H9 (cell line): ENCODE data around the gene DCUN1D2. TPM values are rescaled to one million over a fixed set of nuclear protein-coding genes. Genes with fewer than 3 reads are reported as not detected.

Experiments
- DNase-seq: peaks from one replicate; pipeline ENCODE4 v3.0.0-alpha.2; 2017
- H2AFZ ChIP-seq: one replicate; pipeline ENCODE4 v1.6.1; 2013; ENCODE audit warnings: mild to moderate bottlenecking, low read length, control low read depth, moderate library complexity
- H2AK5ac ChIP-seq: 2 replicates; pipeline ENCODE4 v1.6.1; 2013; ENCODE audit warnings: low read length, control low read depth, mixed read lengths; ENCODE audit not compliant: insufficient read length
- H2BK120ac ChIP-seq: one replicate; pipeline ENCODE4 v1.6.1; 2013; ENCODE audit warnings: low read depth, mild to moderate bottlenecking, low read length, control low read depth, inconsistent platforms; ENCODE audit not compliant: poor library complexity, severe bottlenecking
- H2BK12ac ChIP-seq: 2 replicates; pipeline ENCODE4 v1.6.1; 2013; ENCODE audit warnings: low read length, control low read depth, mixed read lengths, low read depth; ENCODE audit not compliant: insufficient read length
- H2BK15ac ChIP-seq: 2 replicates; pipeline ENCODE4 v1.6.1; 2013; ENCODE audit warnings: low read depth, low read length, control low read depth
- H2BK20ac ChIP-seq: one replicate; pipeline ENCODE4 v1.6.1; 2013; ENCODE audit warnings: low read depth, mild to moderate bottlenecking, low read length, control low read depth, inconsistent platforms; ENCODE audit not compliant: poor library complexity, severe bottlenecking
- H2BK5ac ChIP-seq: 2 replicates; pipeline ENCODE4 v1.6.1; 2013; ENCODE audit warnings: low read length, control low read depth, mixed read lengths; ENCODE audit not compliant: insufficient read length
- H3K14ac ChIP-seq: 2 replicates; pipeline ENCODE4 v1.6.1; 2013; ENCODE audit warnings: low read length, control low read depth; ENCODE audit not compliant: insufficient read depth
- H3K18ac ChIP-seq: 2 replicates; pipeline ENCODE4 v1.6.1; 2013; ENCODE audit warnings: low read depth, mild to moderate bottlenecking, mixed read lengths, low read length, control low read depth; ENCODE audit not compliant: insufficient read length
- H3K23ac ChIP-seq: 2 replicates; pipeline ENCODE4 v1.6.1; 2013; ENCODE audit warnings: low read length, control low read depth, mixed read lengths, low read depth; ENCODE audit not compliant: insufficient read length
- H3K23me2 ChIP-seq: 2 replicates; pipeline ENCODE4 v1.6.1; 2013; ENCODE audit warnings: low read depth, mild to moderate bottlenecking, mixed read lengths, low read length, control low read depth; ENCODE audit not compliant: insufficient read length, poor library complexity, severe bottlenecking
- H3K27ac ChIP-seq: 2 replicates; pipeline ENCODE4 v1.5.1; 2013; ENCODE audit warnings: low read length, control low read depth, mixed read lengths, low read depth; ENCODE audit not compliant: insufficient read length
- H3K27me3 ChIP-seq: 2 replicates; pipeline ENCODE4 v1.6.1; 2013; ENCODE audit warnings: low read length, control low read depth, inconsistent platforms; ENCODE audit not compliant: insufficient read depth
- H3K4ac ChIP-seq: 2 replicates; pipeline ENCODE4 v1.6.1; 2013; ENCODE audit warnings: low read depth, mild to moderate bottlenecking, control low read depth, inconsistent platforms, low read length, moderate library complexity
- H3K4me1 ChIP-seq: 2 replicates; pipeline ENCODE4 v1.6.1; 2013; ENCODE audit warnings: low read length, control low read depth, inconsistent platforms; ENCODE audit not compliant: insufficient read depth
- H3K4me2 ChIP-seq: 2 replicates; pipeline ENCODE4 v1.6.1; 2013; ENCODE audit warnings: low read length, control low read depth, mixed read lengths; ENCODE audit not compliant: insufficient read length, insufficient read depth
- H3K56ac ChIP-seq: 2 replicates; pipeline ENCODE4 v1.6.1; 2013; ENCODE audit warnings: low read depth, mild to moderate bottlenecking, mixed read lengths, low read length, control low read depth; ENCODE audit not compliant: insufficient read length
- H3K79me1 ChIP-seq: 2 replicates; pipeline ENCODE4 v1.6.1; 2013; ENCODE audit warnings: low read depth, mild to moderate bottlenecking, moderate library complexity, low read length, control low read depth, inconsistent platforms; ENCODE audit not compliant: insufficient read depth, poor library complexity, severe bottlenecking
- H3K79me2 ChIP-seq: 2 replicates; pipeline ENCODE4 v1.6.1; 2013; ENCODE audit warnings: low read length, control low read depth, inconsistent platforms; ENCODE audit not compliant: insufficient read depth
- H3K9ac ChIP-seq: 2 replicates; pipeline ENCODE4 v1.6.1; 2013; ENCODE audit warnings: low read length, control low read depth, mixed read lengths; ENCODE audit not compliant: insufficient read length; ENCODE audit errors: extremely low read depth
- H3K9me3 ChIP-seq: one replicate; pipeline ENCODE4 v1.6.1; 2013; ENCODE audit warnings: low read depth, low read length, inconsistent platforms; ENCODE audit not compliant: control insufficient read depth
- H3T11ph ChIP-seq: one replicate; pipeline ENCODE4 v1.6.1; 2013; ENCODE audit warnings: mild to moderate bottlenecking, low read length, control low read depth, inconsistent platforms
- H4K20me1 ChIP-seq: one replicate; pipeline ENCODE4 v1.6.1; 2013; ENCODE audit not compliant: control insufficient read depth, insufficient read length, insufficient read depth
- H4K5ac ChIP-seq: 2 replicates; pipeline ENCODE4 v1.6.1; 2013; ENCODE audit warnings: low read depth, mild to moderate bottlenecking, mixed read lengths, low read length, control low read depth; ENCODE audit not compliant: insufficient read length
- H4K8ac ChIP-seq: replicated peaks from 2 replicates; pipeline ENCODE4 v1.6.1; 2013; ENCODE audit warnings: low read length, control low read depth, mixed read lengths, low read depth; ENCODE audit not compliant: insufficient read length
- H4K91ac ChIP-seq: 2 replicates; pipeline ENCODE4 v1.6.1; 2013; ENCODE audit warnings: low read depth, mild to moderate bottlenecking, moderate library complexity, mixed read lengths, low read length, control low read depth; ENCODE audit not compliant: insufficient read length
- H3K27ac Mint-ChIP-seq, 3 experiments: 2 replicates in 2 of 3; 3 replicates in 1 of 3; pipeline ENCODE4 v1.8.0; 2020 to 2021; ENCODE audit warnings: mixed read lengths in 3 of 3, mild to moderate bottlenecking in 1 of 3, moderate library complexity in 1 of 3
- H3K27me3 Mint-ChIP-seq: 2 replicates; pipeline ENCODE4 v1.8.0; 2021; ENCODE audit warnings: low read depth, mild to moderate bottlenecking, moderate library complexity, mixed read lengths
- H3K36me3 Mint-ChIP-seq, 3 experiments: 2 replicates in 2 of 3; 3 replicates in 1 of 3; pipeline ENCODE4 v1.8.0; 2020 to 2021; ENCODE audit warnings: low read depth in 3 of 3, mixed read lengths in 3 of 3; ENCODE audit not compliant: insufficient read depth in 1 of 3
- H3K4me1 Mint-ChIP-seq, 2 experiments: 2 replicates each; pipeline ENCODE4 v1.8.0; 2020; ENCODE audit warnings: mixed read lengths in 2 of 2
- H3K4me3 Mint-ChIP-seq, 2 experiments: 2 replicates in 1 of 2; 3 replicates in 1 of 2; pipeline ENCODE4 v1.8.0; 2020 to 2021; ENCODE audit warnings: mild to moderate bottlenecking in 2 of 2, mixed read lengths in 2 of 2, moderate library complexity in 1 of 2
- H3K9me3 Mint-ChIP-seq, 2 experiments: 2 replicates in 1 of 2; 3 replicates in 1 of 2; pipeline ENCODE4 v1.8.0; 2020; ENCODE audit warnings: mild to moderate bottlenecking in 2 of 2, mixed read lengths in 2 of 2, moderate library complexity in 1 of 2
- WGBS: extraction: QIAGEN DNeasy Blood & Tissue Kit; methylation state at CpG from one replicate; pipeline ENCODE4 v1.1.7; 2013; ENCODE audit warnings: missing lambda C conversion rate, low lambda C conversion rate, mixed read lengths; ENCODE audit not compliant: insufficient read length; ENCODE audit errors: extremely low coverage; 5-methylcytosine and 5-hydroxymethylcytosine counted together
- total RNA-seq: library from RNA; stranded (reverse); gene quantifications from 2 replicates; pipeline ENCODE4 v1.2.1, GENCODE V29; 2021
- TF ChIP-seq, protein P1 (sequence below): fragments of 200-600 bp; sonication (generic); conservative IDR thresholded peaks from 3 replicates; pipeline ENCODE4 v1.8.0; 2021; ENCODE audit warnings: antibody characterized with exemption, mild to moderate bottlenecking

The DCUN1D2 gene
- total RNA-seq, 1 experiment from 2014 or later: 36.8 TPM

DNA sequence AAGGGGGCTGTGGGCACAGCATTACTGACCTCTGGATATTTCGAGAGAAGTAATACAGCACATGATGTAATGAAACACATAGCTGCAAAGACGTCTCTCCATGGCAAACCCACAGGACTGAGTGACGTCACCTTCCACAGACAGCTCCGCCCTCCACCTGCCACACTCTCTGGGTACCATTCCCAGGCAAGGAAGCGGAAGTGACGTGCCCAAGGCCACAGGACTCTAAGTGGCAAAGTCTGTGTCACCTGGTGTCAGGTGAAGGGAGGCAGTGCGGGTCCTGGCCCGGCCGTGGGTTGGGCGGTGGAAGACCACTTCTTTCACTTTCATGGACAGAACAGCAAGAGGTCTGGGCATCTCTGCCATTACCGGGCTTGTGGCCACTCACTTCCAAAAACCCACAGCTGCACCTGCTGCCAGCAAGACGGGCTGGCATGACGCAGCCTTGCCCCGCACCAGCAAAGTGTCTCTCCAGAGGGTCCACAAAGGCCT is 30.4 kb downstream of the DCUN1D2 start:
- H3K4me1 ChIP-seq: no peaks in the 10 kb centered on the region
- no peaks in the 10 kb centered on the region for H4K20me1 ChIP-seq
- no peak overlapping the region for H2BK15ac ChIP-seq
- H3K4me1 Mint-ChIP-seq: peaks cover 4 to 5% of the 10 kb centered on the region in 2 experiments; a peak in 3 of 4 replicates
- H3K27ac ChIP-seq: no peak overlapping the region
- no peaks in the 10 kb centered on the region for H3K79me2 ChIP-seq
- no peaks in the 10 kb centered on the region for H3K9me3 ChIP-seq
- no peaks in the 10 kb centered on the region for H3K9me3 Mint-ChIP-seq
- H2BK20ac ChIP-seq: no peak overlapping the region
- H2AK5ac ChIP-seq: no peak overlapping the region
- TF ChIP-seq, protein P1, sequence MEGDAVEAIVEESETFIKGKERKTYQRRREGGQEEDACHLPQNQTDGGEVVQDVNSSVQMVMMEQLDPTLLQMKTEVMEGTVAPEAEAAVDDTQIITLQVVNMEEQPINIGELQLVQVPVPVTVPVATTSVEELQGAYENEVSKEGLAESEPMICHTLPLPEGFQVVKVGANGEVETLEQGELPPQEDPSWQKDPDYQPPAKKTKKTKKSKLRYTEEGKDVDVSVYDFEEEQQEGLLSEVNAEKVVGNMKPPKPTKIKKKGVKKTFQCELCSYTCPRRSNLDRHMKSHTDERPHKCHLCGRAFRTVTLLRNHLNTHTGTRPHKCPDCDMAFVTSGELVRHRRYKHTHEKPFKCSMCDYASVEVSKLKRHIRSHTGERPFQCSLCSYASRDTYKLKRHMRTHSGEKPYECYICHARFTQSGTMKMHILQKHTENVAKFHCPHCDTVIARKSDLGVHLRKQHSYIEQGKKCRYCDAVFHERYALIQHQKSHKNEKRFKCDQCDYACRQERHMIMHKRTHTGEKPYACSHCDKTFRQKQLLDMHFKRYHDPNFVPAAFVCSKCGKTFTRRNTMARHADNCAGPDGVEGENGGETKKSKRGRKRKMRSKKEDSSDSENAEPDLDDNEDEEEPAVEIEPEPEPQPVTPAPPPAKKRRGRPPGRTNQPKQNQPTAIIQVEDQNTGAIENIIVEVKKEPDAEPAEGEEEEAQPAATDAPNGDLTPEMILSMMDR: no peak
- H4K5ac ChIP-seq: no peak overlapping the region
- H3K56ac ChIP-seq: no peak overlapping the region
- no peak for DNase-seq
- no peaks in the 10 kb centered on the region for H3K79me1 ChIP-seq
- no peak overlapping the region for H2BK5ac ChIP-seq
- H2AFZ ChIP-seq: no peak overlapping the region
- no peak overlapping the region for H2BK120ac ChIP-seq
- H3K23ac ChIP-seq: no peak overlapping the region
- H3K4me3 Mint-ChIP-seq: no peak overlapping the region
- H3K4me2 ChIP-seq: no peak overlapping the region
- H3K14ac ChIP-seq: no peak overlapping the region
- no peak overlapping the region for H3K4ac ChIP-seq
- no peak overlapping the region for H3K9ac ChIP-seq
- no CpG with 5 or more reads among the region's 14 CpGs for WGBS
- no peak overlapping the region for H2BK12ac ChIP-seq
- no peaks in the 10 kb centered on the region for H3K27me3 ChIP-seq
- H3K23me2 ChIP-seq: no peaks in the 10 kb centered on the region
- H4K91ac ChIP-seq: no peak overlapping the region
- H3K27ac Mint-ChIP-seq: peak overlapping the region in 2 of 3 experiments; percentile 70 to 76; a peak in 2 of 7 replicates
- peaks cover 38 to 81% (median 79%) of the 10 kb centered on the region in 3 experiments; a peak in 6 of 7 replicates for H3K36me3 Mint-ChIP-seq
- H3K27me3 Mint-ChIP-seq: no peaks in the 10 kb centered on the region
- no peak overlapping the region for H4K8ac ChIP-seq
- H3K18ac ChIP-seq: no peak overlapping the region
- H3T11ph ChIP-seq: no peak overlapping the region
